Measurements from ENCODE around the gene ZNF670.

DNA sequence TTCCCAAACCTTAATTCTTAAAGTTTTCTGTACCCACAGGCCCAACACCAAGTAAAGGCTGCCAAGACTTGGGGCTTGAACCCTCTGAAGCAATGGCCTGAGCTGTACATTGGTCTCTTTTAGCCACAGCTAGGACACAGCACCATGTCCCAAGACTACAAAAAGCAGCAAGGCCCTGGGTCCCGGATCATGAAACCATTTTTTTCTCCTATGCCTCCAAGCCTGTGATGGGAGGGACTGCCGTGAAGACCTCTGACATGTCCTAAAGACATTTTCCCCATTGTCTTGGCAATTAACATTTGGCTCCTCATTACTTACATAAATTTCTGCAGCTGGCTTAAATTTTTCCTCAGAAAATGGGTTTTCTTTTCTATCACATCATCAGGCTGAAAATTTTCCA is 30.9 kb downstream of the ZNF670 start:
- TF ChIP-seq POLR2AphosphoS5 (IDR thresholded peaks at IDR 0.05; ENCODE audit: borderline replicate concordance, low read depth, low read length) (no peak), EZH2 (IDR thresholded peaks at IDR 0.05) (no peak)
